Smooth muscle cell (in vitro differentiated cells): ENCODE measurements around the gene MRAS. TPM values are rescaled to one million over a fixed set of nuclear protein-coding genes. Genes with fewer than 3 reads are reported as not detected.

Source experiments
- DNase-seq: peaks from one replicate; lab custom pipeline; 2025; ENCODE audit not compliant: unreplicated experiment; lab: John Stamatoyannopoulos, UW
- H2AFZ ChIP-seq: fragments of 200-600 bp; sonication (generic); 2 replicates; pipeline ENCODE4 v1.6.0; 2016; ENCODE audit warnings: antibody characterized with exemption, low read depth, mild to moderate bottlenecking
- H3F3A ChIP-seq: fragments of 200-600 bp; sonication (generic); 2 replicates; pipeline ENCODE4 v1.6.0; 2017; ENCODE audit warnings: antibody characterized with exemption, low read depth
- H3K27ac ChIP-seq: fragments of 200-600 bp; sonication (generic); 2 replicates; pipeline ENCODE4 v1.5.1; 2016; ENCODE audit warnings: low read depth, mild to moderate bottlenecking
- H3K27me3 ChIP-seq: fragments of 200-600 bp; sonication (generic); 2 replicates; pipeline ENCODE4 v1.6.1; 2016; ENCODE audit warnings: low read depth, mild to moderate bottlenecking
- H3K36me3 ChIP-seq: fragments of 200-600 bp; sonication (generic); 2 replicates; pipeline ENCODE4 v1.5.1; 2016; ENCODE audit warnings: low read depth
- H3K4me1 ChIP-seq: fragments of 200-600 bp; sonication (generic); 2 replicates; pipeline ENCODE4 v1.5.1; 2016; ENCODE audit warnings: low read depth
- H3K4me2 ChIP-seq: fragments of 200-600 bp; sonication (generic); 2 replicates; pipeline ENCODE4 v1.6.0; 2016; ENCODE audit warnings: mild to moderate bottlenecking
- H3K4me3 ChIP-seq: fragments of 200-600 bp; sonication (generic); 2 replicates; pipeline ENCODE4 v1.5.1; 2016; ENCODE audit warnings: mild to moderate bottlenecking
- H3K79me2 ChIP-seq: fragments of 200-600 bp; sonication (generic); 2 replicates; pipeline ENCODE4 v1.6.0; 2016; ENCODE audit warnings: low read depth, mild to moderate bottlenecking
- H3K9ac ChIP-seq: fragments of 200-600 bp; sonication (generic); 2 replicates; pipeline ENCODE4 v1.6.0; 2016; ENCODE audit warnings: low read depth
- H3K9me3 ChIP-seq: fragments of 200-600 bp; sonication (generic); replicated peaks from 2 replicates; pipeline ENCODE4 v1.5.1; 2016; ENCODE audit warnings: low read depth
- H4K20me1 ChIP-seq: fragments of 200-600 bp; sonication (generic); 2 replicates; pipeline ENCODE4 v1.6.0; 2016; ENCODE audit warnings: low read depth
- WGBS: methylation state at CpG from one replicate; pipeline ENCODE4 v1.1.7; 2016; ENCODE audit warnings: low lambda C conversion rate; 5-methylcytosine and 5-hydroxymethylcytosine counted together
- polyA plus RNA-seq: library from polyadenylated mRNA; unstranded; fragments of >200 nt; fragmentation: Nextera tagmentation; extraction: Ambion mirVana; gene quantifications from 2 replicates; pipeline ENCODE4 v1.2.1, GENCODE V29; 2016
- total RNA-seq: library from RNA; depleted of rRNA; stranded (reverse); fragments of >200 nt; gene quantifications from 2 replicates; pipeline ENCODE4 v1.2.3, GENCODE V29; 2014
- TF ChIP-seq, protein P1 (sequence below): fragments of 200-600 bp; sonication (generic); IDR thresholded peaks from 2 replicates; pipeline ENCODE4 v1.5.1; 2017; ENCODE audit warnings: borderline replicate concordance, mild to moderate bottlenecking, antibody characterized with exemption; ENCODE audit not compliant: insufficient read depth, poor library complexity, severe bottlenecking

MRAS gene
- total and polyA plus RNA-seq, 2 experiments from 2014 or later = 43.0 to 60.5 TPM

GRCh38 chr3:138399766-138400165, 51.4 kb downstream of the MRAS start:
- WGBS = 96% methylated on average over 10 of the region's 10 CpGs
- no peaks in the 10 kb centered on the region for H3K27me3 ChIP-seq

DNA sequence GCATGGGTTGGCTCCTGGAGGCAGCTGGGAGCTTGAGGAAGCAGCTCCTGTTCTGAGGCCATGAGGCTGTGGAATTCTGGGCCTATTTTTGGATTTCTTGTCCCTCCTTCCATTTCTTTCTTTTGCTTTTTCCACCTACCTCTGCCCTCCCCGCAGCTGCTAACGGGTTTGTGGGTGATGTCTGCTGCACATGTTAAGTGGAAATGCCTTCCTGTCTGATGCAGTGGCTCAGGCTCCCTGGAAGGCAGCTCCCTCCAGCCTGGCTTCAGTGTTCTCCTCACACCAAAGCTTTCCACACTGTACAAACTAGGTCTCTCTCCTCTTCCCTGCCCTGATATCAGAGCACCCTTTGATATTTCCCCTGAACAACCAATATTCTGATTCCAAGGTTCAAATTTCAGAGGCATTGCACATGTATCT, 52.3 kb downstream of the MRAS start:
- Histone ChIP-seq H3K79me2 (no peaks in the 10 kb centered on the region), H2AFZ (no peak overlapping the region), H3K27me3 (no peaks in the 10 kb centered on the region), H3K9me3 (no peaks in the 10 kb centered on the region), H3K27ac (no peak overlapping the region), H3K9ac (no peak overlapping the region), H3K36me3 (no peaks in the 10 kb centered on the region), H3K4me1 (no peaks in the 10 kb centered on the region), H3K4me2 (no peak overlapping the region), H3F3A (no peaks in the 10 kb centered on the region), H4K20me1 (no peaks in the 10 kb centered on the region), H3K4me3 (no peak overlapping the region)
- no peak for DNase-seq
- TF ChIP-seq, protein P1, sequence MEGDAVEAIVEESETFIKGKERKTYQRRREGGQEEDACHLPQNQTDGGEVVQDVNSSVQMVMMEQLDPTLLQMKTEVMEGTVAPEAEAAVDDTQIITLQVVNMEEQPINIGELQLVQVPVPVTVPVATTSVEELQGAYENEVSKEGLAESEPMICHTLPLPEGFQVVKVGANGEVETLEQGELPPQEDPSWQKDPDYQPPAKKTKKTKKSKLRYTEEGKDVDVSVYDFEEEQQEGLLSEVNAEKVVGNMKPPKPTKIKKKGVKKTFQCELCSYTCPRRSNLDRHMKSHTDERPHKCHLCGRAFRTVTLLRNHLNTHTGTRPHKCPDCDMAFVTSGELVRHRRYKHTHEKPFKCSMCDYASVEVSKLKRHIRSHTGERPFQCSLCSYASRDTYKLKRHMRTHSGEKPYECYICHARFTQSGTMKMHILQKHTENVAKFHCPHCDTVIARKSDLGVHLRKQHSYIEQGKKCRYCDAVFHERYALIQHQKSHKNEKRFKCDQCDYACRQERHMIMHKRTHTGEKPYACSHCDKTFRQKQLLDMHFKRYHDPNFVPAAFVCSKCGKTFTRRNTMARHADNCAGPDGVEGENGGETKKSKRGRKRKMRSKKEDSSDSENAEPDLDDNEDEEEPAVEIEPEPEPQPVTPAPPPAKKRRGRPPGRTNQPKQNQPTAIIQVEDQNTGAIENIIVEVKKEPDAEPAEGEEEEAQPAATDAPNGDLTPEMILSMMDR = no peak
- 80% methylated on average over 2 of the region's 2 CpGs for WGBS

More at GRCh38 chr3:138399766-138400165, 51.4 kb downstream of the MRAS start:
- TF ChIP-seq, protein P1 = no peak
- Histone ChIP-seq H3K4me3 (no peak overlapping the region), H3K4me2 (no peak overlapping the region), H3K79me2 (no peaks in the 10 kb centered on the region), H3K9ac (no peak overlapping the region), H3F3A (no peaks in the 10 kb centered on the region), H2AFZ (no peak overlapping the region), H4K20me1 (no peaks in the 10 kb centered on the region), H3K27ac (no peak overlapping the region), H3K36me3 (no peaks in the 10 kb centered on the region), H3K4me1 (no peaks in the 10 kb centered on the region), H3K9me3 (no peaks in the 10 kb centered on the region)
- no peak for DNase-seq

DNA sequence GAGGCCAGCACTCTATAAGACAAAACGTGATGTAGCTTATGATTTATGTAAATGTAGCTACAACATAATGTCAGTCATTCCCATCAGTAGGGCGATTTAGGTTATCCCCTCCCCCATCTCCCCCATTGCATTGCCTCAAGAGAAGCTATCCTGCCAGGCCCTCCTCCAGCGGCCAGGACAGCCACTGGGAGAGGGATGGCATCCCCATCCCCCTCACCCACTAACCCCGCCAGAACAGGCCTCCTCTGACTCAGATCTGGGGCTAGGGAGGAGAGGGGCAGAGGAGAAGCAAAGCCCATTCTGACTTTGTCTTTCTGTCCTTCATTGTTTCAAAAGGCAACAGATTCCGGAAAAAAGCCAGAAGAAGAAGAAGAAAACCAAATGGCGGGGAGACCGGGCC, 53.5 kb downstream of the MRAS start:
- Histone ChIP-seq H3K4me2 (no peak overlapping the region), H3K79me2 (no peaks in the 10 kb centered on the region), H2AFZ (no peak overlapping the region), H4K20me1 (no peaks in the 10 kb centered on the region), H3K36me3 (no peaks in the 10 kb centered on the region), H3K4me3 (no peak overlapping the region), H3K9me3 (no peaks in the 10 kb centered on the region), H3F3A (no peaks in the 10 kb centered on the region), H3K27me3 (no peaks in the 10 kb centered on the region), H3K4me1 (no peaks in the 10 kb centered on the region), H3K9ac (no peak overlapping the region), H3K27ac (no peak overlapping the region)
- 79% methylated on average over 7 of the region's 7 CpGs for WGBS
- TF ChIP-seq, protein P1 = no peak
- DNase-seq = no peak

DNA sequence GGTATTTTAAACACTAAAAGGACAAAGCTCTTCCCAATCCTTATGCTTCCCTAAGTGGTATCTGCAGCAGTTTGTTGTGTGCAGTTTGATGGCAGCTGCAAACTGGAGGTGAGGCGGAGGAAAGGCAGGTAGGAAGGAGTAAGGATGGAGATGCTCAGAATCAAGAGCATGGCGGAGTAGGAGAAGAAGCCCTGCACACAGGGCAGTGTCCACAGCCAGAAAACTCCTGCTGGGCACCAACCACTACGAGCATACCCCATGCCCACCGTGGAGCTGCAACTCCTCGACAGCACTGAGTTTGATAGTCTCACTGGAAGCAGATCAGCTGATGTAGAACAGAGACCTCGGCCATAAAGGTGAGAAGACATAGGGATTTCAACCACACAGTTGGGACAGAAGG, 55.7 kb downstream of the MRAS start:
- no peaks in the 10 kb centered on the region for H3K36me3 ChIP-seq
- WGBS = 94% methylated on average over 6 of the region's 6 CpGs
- no peaks in the 10 kb centered on the region for H3K27me3 ChIP-seq
- H4K20me1 ChIP-seq = no peaks in the 10 kb centered on the region
- H3K79me2 ChIP-seq = no peaks in the 10 kb centered on the region
- no peaks in the 10 kb centered on the region for H3K4me1 ChIP-seq
- TF ChIP-seq, protein P1 = no peak
- no peak overlapping the region for H3K4me3 ChIP-seq
- no peak for DNase-seq
- no peak overlapping the region for H3K9ac ChIP-seq
- no peak overlapping the region for H3K4me2 ChIP-seq
- no peaks in the 10 kb centered on the region for H3F3A ChIP-seq
- no peaks in the 10 kb centered on the region for H3K9me3 ChIP-seq
- no peak overlapping the region for H3K27ac ChIP-seq
- H2AFZ ChIP-seq = no peak overlapping the region
